Activated CD8-positive, alpha-beta T cell treated with anti-CD3 and anti-CD28 coated beads, Interleukin-2, amount 10 ng/mL, durations not matched to agents 7 days and 5 days (primary cell): Measurements from ENCODE around the gene OR14I1. TPM values are rescaled to one million over a fixed set of nuclear protein-coding genes. Genes with fewer than 3 reads are reported as not detected.
"Not testable (repeated sequence)": the region's sequence is repeated elsewhere in the genome, so short reads cannot be mapped to it uniquely, and the experiment has no call there.

ENCODE experiments used
- ATAC-seq: fragments of 150-1000 bp; cut with Tn5 transposase; one replicate; pipeline ENCODE4 v1.10.0; 2021; ENCODE audit warnings: moderate library complexity
- CTCF ChIA-PET: fragments of 350-600 bp; sonication (Branson Sonifier 250); formaldehyde crosslinking; loops from one replicate; lab custom pipeline; 2021; ENCODE audit warnings: antibody characterized with exemption; lab: Charles Lee
- POLR2A ChIA-PET: fragments of 350-600 bp; sonication (Branson Sonifier 250); formaldehyde crosslinking; loops from one replicate; lab custom pipeline; 2021; ENCODE audit warnings: antibody characterized with exemption; lab: Charles Lee
- DNase-seq: peaks from one replicate; pipeline ENCODE4 v3.0.0-alpha.2; 2020
- H3K27ac Mint-ChIP-seq: one replicate; pipeline ENCODE4 v1.8.0; 2021; ENCODE audit warnings: mild to moderate bottlenecking, mixed read lengths
- H3K27me3 Mint-ChIP-seq: one replicate; pipeline ENCODE4 v1.8.0; 2021; ENCODE audit warnings: low read depth, mixed read lengths
- H3K36me3 Mint-ChIP-seq: one replicate; pipeline ENCODE4 v1.8.0; 2021; ENCODE audit warnings: low read depth, mixed read lengths
- H3K4me1 Mint-ChIP-seq: one replicate; pipeline ENCODE4 v1.8.0; 2021; ENCODE audit warnings: low read depth, mixed read lengths
- H3K4me3 Mint-ChIP-seq: one replicate; pipeline ENCODE4 v1.8.0; 2021; ENCODE audit warnings: mild to moderate bottlenecking, mixed read lengths
- H3K9me3 Mint-ChIP-seq: one replicate; pipeline ENCODE4 v1.8.0; 2022; ENCODE audit warnings: mixed read lengths; ENCODE audit not compliant: insufficient read depth
- total RNA-seq, 2 experiments: library from RNA; stranded (reverse); gene quantifications; one replicate each; pipeline ENCODE4 v1.2.3, GENCODE V29; 2021

OR14I1 gene
- total RNA-seq, 2 experiments from 2014 or later: not detected

GRCh38 chr1:248670003-248670402 is 32.6 kb downstream of the OR14I1 start:
- Mint-ChIP-seq H3K9me3 (peaks cover 12% of the 10 kb centered on the region), H3K4me3 (no peak overlapping the region), H3K27me3 (no peaks in the 10 kb centered on the region), H3K27ac (no peak overlapping the region), H3K4me1 (no peaks in the 10 kb centered on the region), H3K36me3 (no peaks in the 10 kb centered on the region)
- POLR2A ChIA-PET: no interaction called here
- no peak for ATAC-seq
- no peak for DNase-seq
- CTCF ChIA-PET: no interaction called here

GRCh38 chr1:248663453-248664328 is 38.9 kb downstream of the OR14I1 start:
- ATAC-seq, POLR2A ChIA-PET, CTCF ChIA-PET, H3K27ac Mint-ChIP-seq, H3K4me3 Mint-ChIP-seq, H3K27me3 Mint-ChIP-seq, H3K4me1 Mint-ChIP-seq, H3K9me3 Mint-ChIP-seq, DNase-seq, H3K36me3 Mint-ChIP-seq: not testable (repeated sequence)

- POLR2A ChIA-PET, H3K4me3 Mint-ChIP-seq, H3K27ac Mint-ChIP-seq, ATAC-seq, H3K4me1 Mint-ChIP-seq, H3K9me3 Mint-ChIP-seq, DNase-seq, H3K36me3 Mint-ChIP-seq, H3K27me3 Mint-ChIP-seq, CTCF ChIA-PET: not testable (repeated sequence)
Observed at GRCh38 chr1:248656797-248657196, 45.8 kb downstream of the OR14I1 start.

- H3K4me1 Mint-ChIP-seq, H3K36me3 Mint-ChIP-seq, POLR2A ChIA-PET, H3K4me3 Mint-ChIP-seq, H3K27ac Mint-ChIP-seq, DNase-seq, H3K9me3 Mint-ChIP-seq, ATAC-seq, H3K27me3 Mint-ChIP-seq, CTCF ChIA-PET: not testable (repeated sequence)
Observed at GRCh38 chr1:248655354-248655753, 47.2 kb downstream of the OR14I1 start, which contains the start of gene OR2T27. Gene OR2T27 (minus strand): TSS chr1:248655528. CDS start chr1:248650884, 4,644 bp downstream.

Other genes with a start within 250 kb of the OR14I1 start
- gene OR2T3, start 229.4 kb downstream of the OR14I1 start, total RNA-seq: not detected
- gene OR2T5, start 214.2 kb downstream of the OR14I1 start, total RNA-seq: not detected
- gene OR2G6, start 194.7 kb downstream of the OR14I1 start, total RNA-seq: not detected
- not detected for gene OR2T29, start 140.0 kb downstream of the OR14I1 start, total RNA-seq
- not detected for gene OR2T34, start 128.0 kb downstream of the OR14I1 start, total RNA-seq
- not detected for gene OR2T10, start 105.1 kb downstream of the OR14I1 start, total RNA-seq
- gene OR2T11, start 67.7 kb downstream of the OR14I1 start, total RNA-seq: not detected
- not detected for gene OR2T35, start 57.5 kb downstream of the OR14I1 start, total RNA-seq
- gene OR2T27, start 47.2 kb downstream of the OR14I1 start, total RNA-seq: not detected
- not detected for gene LYPD8, start 53.0 kb upstream of the OR14I1 start, total RNA-seq
- gene SH3BP5L, start 123.1 kb upstream of the OR14I1 start, total RNA-seq: 10 to 100 TPM; 28.9 to 31.4 TPM
- gene ZNF672, start 135.5 kb upstream of the OR14I1 start, total RNA-seq: 10 to 100 TPM; 48.4 to 54.5 TPM
- 10 to 100 TPM; 52.7 to 66.8 TPM for gene ZNF692, start 156.3 kb upstream of the OR14I1 start, total RNA-seq
- 1 to 10 TPM; 6.3 to 6.7 TPM for gene PGBD2, start 203.5 kb upstream of the OR14I1 start, total RNA-seq